GM12874 (cell line): ENCODE data around the gene RRBP1.

Experiments used
- CTCF ChIP-seq: IDR thresholded peaks from 2 replicates; pipeline ENCODE4 v1.5.1; 2011; ENCODE audit warnings: low read depth, mild to moderate bottlenecking, control low read depth, low read length, moderate library complexity; ENCODE audit not compliant: insufficient read depth

RRBP1 gene

DNA sequence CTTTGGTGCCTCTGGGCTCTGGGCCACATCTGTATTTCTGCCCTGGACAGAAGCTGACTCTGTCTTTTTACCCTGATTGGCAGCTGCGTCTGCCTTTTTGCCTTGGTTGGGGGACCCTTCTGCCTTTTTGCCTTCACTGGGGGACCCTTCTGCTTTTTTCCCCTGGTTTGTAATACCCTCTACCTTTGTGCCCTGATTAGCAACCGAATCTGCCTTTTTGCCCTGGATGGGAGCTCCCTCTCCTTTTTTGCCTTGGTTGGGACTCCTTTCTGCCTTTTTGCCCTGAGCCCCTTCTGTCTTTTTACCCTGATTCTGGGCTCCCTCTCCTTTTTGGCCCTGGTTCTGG lies 23.4 kb downstream of the RRBP1 start:
- TF ChIP-seq CTCF: no peak

DNA sequence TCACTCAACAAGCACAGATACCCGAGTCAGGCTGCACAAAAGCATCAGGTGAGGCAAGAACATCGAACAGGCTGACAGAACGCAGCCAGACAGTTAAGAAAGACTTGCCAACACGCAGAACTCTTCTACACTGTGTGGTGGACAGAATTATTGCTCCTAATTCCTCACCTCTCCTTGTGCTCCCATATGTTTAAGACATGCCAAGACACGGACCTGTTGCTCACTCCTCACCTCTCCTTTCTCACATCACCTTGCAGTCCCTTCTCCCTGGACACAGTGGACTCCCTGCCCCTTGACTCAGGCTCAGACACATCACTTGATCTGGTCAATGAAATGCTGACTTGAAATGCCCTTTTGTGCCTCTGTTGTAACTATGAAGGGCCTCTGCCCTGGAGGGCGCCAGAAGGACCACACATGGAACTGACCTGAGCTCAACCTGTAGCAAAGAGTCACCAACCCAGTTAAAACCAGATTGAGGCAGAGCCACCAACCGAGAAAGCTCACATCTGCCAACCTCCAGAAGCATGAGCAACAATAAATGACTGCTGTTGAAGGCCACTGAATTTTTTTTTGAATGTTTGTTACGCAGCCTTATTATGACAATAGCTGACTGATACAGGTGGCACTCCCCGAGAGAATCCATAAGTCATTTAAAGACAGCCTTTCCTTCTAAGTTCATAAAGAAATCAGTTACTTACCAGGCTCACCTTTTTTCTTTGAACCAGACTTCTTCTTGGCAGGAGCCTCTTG lies 24.0 kb downstream of the RRBP1 start:
- TF ChIP-seq CTCF: no peak

DNA sequence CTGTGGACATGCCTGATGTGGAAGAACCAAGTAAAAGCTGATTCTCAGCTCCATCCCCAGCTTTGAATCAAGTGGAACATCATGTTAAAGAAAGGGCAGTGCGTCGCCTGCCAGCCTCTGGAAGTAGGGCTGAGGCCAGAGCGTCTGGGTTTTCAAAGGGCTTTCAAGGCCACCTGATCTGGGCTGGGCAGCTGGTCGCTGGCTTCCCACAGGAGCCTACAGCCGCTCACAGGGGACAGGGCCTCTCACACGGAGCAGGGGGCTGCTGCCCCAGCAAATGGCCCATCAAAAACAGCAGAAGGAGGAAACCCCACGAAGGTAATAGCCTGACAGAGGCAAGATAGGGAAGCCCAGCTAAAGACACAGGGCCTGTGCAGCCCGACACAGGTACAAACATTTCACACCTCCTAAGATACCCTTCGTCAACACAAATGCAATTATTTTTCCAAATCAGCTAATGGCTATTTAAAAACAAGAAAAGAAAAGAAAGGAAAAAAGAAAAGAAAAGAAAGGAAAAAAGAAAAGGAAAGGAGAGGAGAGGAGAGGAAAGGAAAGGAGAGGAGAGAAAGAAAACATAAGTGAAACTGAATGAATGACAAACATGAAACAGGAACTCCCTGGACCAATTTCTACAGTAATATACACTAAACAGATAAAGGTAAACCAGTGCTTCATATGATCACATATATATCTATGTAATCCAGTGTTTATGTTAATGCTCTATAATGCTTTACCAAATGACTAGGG lies 24.8 kb downstream of the RRBP1 start:
- no peak for TF ChIP-seq CTCF

- TF ChIP-seq CTCF: no peak
Measured at GRCh38 chr20:17655865-17656479, 26.1 kb downstream of the RRBP1 start.

DNA sequence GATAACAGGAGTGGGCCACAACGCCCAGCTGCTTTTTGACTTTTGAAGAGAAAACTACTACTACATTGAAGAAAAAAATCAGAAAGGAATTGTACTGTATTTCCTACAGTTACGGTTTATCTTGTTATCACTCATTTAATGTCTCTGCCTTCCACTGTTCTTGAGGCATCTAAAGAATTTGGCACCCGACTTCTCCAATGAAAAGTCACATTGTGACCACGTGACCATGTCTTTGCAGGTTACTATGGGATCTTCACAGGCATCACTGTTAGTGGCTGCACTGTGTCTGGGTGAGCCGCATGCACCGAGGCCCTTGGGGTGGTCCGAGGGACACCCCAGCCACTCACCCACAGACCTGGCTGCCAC lies 26.8 kb downstream of the RRBP1 start:
- no peak for TF ChIP-seq CTCF

- TF ChIP-seq CTCF: peak; percentile 41
Measured at GRCh38 chr20:17654649-17655285, 27.3 kb downstream of the RRBP1 start.
